Fibroblast of gingiva (primary cell): ENCODE data around the gene ATP8A2.
A peak's percentile ranks its signal among the peaks of the same experiment; 100 is the strongest.
"Not testable (repeated sequence)": the region's sequence is repeated elsewhere in the genome, so short reads cannot be mapped to it uniquely, and the experiment has no call there.

ENCODE experiments used
- DNase-seq: peaks from one replicate; pipeline ENCODE4 v3.0.0-alpha.2; 2011; ENCODE audit warnings: low read depth

Gene ATP8A2

DNA sequence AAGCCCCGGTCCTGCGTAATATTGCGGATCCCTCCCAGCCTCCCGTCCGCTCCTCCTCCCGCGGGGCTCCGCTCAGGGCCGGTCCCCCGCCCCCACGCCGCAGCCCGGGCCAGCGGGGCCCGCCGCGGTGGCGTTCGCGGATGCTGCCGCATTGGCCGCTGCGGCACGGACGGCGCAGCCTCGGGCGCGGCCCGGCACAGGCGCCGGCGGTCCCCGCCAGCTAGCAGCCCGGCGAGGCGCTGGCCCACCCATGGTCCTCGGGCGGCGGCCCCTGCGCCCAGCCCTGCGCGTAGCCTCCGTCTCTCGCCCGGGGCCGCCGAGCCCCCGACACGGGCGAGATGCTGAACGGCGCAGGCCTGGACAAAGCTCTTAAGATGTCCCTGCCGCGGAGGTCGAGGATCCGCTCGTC lies at the start of gene ATP8A2:
TSS of gene ATP8A2 (plus strand) at position 100 of the 409 bp plus-strand sequence. CDS start at position 339, 239 bp downstream.
- DNase-seq: no peak

DNA sequence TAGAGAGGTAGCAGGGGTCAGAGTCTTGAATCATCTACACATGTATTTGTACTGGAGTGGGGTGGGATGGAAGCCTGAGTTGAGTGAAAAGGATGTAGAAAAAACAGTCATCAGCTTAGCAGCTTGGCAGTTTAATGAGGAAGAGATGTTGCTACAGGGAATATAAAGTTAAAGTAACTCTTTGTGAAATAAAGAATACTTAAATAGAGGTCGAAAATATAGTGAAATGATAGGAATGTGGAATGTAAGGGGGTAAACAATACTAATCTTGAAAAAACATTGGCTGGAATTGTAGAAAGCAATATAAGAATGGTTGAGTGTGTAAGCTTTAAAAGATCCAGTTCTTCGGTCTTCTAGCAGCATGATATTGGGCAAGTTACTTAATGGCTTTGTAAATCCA lies 47.7 kb upstream of the ATP8A2 start:
- DNase-seq: no peak

DNA sequence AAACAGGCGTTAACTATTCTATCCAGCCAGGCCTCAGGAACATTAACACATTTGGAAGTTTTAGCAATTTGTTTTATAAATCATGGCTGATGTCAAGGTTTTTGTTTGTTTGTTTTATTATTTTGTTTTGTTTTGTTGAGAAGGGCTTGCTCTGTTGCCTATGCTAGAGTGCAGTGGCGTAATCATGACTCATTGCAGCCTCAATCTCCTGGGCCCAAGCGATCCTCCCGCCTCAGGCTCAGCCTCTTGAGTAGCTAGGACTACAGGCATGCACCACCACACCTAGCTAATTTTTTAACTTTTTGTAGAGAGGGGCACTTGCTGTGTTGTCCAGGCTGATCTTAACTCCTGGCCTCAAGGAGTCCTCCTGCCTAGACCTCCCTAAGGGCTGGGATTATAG lies 42.1 kb upstream of the ATP8A2 start:
- DNase-seq: peak; percentile 51

DNA sequence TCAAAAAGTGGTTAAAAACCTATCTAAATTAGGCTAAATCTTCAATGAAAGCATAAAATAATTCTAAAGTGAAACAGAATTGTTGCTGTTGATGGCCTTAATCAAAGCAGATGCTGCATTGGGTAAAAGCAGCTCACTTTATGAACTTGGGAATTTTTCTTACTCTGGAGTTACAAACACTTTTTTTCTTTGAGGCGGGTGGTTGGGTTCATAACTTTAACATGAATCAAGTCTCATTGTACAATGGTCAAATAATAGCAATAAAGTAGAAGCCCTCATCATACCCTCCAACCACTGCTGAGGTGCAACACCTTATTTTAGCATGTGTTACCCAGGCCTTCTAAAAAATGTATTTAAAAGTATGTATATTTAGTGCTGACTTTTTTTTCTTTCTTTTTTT lies 41.2 kb upstream of the ATP8A2 start:
- no peak for DNase-seq

DNA sequence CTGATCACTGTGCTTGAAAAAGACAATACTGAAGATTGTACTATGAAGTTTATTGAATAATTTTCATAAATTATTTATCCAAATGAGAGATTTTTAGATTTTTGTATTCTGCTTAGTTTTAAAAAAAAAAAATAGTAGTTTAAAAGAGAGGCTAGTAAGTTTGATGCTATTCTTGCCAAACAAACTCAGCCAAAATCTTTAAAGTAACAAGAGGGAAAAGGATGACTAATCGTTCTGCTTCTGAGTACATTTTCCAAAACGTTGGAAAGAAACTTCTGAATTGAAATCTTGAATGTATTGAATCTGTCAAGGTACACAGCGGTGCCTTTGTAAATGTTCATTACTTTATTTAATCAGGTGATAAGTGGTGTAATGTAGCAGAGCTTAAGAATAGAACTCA lies 35.9 kb upstream of the ATP8A2 start:
- DNase-seq: peak; percentile 4

DNA sequence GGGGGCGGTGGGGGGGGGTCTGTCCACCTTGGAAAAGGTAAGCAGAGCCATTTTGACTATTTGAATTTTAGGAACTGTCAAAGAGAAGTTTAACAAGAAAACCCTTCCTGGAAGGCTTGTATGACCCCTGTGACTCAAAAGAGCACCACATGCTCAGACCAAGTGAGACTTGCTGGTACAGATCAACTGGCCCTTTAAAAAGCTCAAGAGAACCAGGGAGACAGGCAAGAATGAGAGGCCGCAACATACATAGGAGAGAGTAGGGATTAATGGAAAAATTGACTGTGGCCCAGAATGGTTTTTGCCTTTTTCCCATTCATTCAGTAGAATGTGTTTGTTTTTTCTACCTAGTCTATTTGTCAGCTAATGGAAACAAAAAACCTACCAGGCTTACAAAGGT lies 26.2 kb upstream of the ATP8A2 start:
- no peak for DNase-seq

DNA sequence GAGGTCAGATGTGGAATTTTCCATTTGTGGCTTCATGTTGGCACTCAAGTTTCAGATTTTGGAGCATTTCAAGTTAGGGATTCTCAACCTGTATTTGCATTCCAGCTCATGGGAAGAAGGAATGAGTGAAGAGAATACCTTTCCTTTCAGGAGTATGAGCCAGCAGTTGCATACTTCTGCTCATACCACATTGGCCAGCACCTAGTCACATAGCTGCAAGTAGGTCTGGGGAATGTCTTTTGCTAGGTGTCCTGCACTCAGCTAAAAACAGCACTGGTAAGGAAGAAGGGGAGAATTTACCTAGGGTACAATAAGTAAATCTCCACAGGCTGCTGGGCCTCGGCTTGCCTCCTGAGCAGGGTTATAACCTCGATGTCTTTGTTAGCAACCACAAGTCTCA lies 24.6 kb upstream of the ATP8A2 start:
- DNase-seq: no peak

DNA sequence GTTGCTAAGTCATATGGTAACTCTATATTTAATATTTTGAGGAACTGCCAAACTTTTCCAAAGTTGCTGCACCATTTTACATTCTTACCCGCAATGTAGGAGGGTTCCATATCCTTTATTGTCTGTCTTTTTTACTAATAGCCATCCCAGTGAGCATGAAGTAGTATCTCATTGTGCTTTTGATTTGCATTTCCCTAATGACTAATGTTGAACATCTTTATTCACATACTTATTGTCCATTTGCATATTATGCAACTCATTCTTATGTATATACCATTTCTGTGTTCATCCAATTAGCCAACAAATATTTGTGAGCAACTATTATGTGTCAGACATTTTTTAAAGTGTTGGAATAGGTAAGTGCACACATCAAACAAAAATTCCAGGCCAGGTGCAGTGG lies 20.4 kb upstream of the ATP8A2 start:
- no peak for DNase-seq

DNA sequence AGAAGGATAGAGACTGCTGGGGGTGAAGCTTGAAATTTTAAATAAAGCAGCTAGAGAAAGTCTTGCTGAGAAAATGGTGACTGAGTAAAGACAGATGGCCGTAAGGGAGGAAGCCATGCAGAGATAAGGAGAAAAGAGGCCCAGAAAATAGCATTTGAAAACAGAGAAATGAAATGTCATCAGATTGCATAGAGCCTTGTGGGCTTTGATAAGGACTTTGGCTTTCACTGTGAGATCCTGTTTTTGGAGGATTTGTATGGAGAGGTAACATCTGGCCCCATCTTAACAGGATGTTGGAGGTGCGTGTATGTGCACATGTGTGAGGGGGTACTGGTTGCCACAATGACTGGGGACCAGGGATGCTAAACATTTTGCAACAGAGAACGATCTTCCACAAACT lies 19.5 kb upstream of the ATP8A2 start:
- no peak for DNase-seq

DNA sequence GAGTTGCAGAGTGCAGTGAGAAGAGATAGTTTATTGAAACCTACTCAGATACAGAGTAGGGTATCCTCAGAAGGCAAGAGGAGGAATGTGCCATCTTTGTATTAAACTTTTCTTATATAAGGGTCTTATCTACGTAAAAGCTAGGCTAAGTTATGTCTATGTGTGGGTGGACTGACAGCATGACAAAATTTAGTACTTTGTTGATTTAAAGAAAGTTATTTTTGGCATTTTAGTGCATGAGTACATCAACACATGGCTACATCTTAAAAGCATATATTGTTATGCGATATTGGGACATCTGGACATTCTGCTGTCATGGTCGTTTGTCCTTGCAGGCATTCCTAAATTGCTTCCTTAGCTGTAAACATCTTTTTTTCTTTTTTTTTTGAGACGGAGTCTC lies 19.0 kb upstream of the ATP8A2 start:
- no peak for DNase-seq

DNA sequence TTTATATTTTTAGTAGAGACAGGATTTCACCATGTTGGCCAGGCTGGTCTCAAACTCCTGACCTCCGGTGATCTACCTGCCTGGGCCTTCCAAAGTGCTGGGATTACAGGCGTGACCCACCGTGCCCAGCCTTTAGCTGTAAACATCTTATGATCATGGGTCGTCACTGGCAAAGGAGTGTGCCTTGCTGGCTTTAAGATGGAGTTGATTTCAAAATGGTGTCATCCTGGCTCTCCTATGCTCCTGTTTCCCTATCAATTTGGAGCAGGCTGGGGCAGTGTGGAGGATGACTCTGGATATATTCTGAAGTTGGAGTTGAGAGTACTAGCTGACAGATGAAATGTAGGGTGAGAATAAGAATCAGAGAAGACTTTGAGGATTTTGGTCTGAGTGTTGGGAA lies 18.4 kb upstream of the ATP8A2 start:
- no peak for DNase-seq

DNA sequence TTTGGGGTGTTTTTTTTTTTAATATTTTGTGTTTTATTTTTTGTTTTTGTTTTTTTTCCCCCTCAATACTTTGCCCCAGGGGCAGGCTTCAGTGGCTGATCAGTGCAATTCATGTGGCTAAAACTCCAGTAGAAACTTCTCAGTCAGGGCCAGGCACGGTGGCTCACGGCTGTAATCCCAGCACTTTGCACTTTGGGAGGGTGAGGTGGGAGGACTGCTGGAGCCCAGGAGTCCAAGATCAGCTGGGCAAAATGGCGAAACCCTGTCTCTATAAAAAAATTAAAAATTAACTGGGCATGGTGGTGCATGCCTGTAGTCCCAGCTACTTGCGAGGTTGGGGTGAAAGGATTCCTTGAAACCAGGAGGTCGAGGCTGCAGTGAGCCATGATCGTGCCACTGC lies 17.4 kb upstream of the ATP8A2 start:
- no peak for DNase-seq

DNA sequence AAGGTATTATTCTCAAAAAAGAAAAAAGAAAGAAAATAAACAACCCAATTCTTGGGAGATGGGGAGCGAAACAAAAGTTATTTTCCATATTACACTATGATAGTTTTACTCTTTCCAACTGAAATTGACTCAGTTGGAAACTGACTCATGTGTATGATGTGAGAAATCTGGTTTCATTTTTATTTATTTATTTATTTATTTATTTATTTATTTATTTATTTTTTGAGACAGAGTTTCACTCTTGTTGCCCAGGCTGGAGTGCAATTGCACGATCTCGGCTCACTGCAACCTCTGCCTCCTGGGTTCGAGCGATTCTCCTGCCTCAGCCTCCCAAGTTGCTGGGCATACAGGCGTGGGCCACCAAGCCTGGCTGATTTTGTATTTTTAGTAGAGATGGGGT lies 11.3 kb upstream of the ATP8A2 start:
- DNase-seq: not testable (repeated sequence)

DNA sequence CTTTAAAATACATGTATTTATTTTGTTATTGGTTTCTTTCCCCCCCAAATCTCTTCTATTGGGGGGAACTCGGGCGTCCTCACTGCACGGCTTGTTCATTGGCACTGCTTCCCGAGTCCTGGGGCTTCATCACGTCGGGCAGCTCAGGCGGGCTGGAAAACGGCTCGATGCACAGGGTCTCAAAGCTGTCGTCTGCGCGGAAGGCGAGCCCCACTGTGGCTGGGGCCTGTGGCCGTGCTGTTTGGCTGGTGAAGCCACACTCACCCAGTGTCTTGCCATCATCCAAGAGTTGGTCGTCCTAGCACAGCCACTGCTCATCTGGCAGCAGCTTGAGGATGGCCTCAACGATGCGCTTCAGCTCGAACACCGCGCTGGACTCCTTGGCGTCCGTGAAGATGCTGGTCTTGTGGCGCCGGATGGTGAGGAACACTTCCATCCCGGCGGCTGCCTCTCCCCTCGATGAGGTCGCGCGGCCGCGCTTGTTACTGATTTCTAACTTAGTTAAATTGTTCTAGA lies 6.0 kb upstream of the ATP8A2 start:
- DNase-seq: no peak

DNA sequence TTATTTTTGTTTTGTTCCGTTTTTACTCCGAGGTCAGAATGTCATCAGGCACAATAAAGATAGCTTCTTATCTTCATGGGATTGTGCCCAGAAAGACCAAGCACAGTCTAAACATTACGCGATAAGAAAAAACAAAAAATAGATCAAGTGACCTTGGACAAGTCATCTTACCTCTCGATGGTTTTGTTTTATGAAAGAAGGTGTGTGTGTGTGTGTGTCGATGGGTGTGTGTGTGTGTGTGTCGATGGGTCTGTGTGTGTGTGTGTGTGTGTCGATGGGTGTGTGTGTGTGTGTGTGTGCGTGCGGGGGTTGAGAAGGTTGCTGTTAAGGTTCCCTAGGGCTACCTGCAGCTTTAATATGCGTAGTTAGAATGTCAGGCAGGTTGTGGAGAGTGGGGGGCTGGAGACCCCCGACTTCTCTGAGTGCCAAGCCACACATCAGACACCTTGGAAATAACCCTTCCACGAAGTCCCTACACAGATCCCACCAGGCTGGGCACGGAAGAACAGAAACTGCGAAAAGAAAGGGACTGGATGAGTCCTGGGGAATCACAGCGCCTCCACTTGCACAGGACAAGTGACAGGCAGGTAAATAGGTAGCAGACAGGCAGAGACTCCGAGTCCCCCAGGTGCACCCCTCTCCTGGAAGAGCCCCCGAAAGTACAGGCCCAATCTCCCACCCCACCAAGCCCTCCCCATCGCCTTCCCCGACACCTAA lies 458 bp upstream of the ATP8A2 start:
- DNase-seq: no peak

DNA sequence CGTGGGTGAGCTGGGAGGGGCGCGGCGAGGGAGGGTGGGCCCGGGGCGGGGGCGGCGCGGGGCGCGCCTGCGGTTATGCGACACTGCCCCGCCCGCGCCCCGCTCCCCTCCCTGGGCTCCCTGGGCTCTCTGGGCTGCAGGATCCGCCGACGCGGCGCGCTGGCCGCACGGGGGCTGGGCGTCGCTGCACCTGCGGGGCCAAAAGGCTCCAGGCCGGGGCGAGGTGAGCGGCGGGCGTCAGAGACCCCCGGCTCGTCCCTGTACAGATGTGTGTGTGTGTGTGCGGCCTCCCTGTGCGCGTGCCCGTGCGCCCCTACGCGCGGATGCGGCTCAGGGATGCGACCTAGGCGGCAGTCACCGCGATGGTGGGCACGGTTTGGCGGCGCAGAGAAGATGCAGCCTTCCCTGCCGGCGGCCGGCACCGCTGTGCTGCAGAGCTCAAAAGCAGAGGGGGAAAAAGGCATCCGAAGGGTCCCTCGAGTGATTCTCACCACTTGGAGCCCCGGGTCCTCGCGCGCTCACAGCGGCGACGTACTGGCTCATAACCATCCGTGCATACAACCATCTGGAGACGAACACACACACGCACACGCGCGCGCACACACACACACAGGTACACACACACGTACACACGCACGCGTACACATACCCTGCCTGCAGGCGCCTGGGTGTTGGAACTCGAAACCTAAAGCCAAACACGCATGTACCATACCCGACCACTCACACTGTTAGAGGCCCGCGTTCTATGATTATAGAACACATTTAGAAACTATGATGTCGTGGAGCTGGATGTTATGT lies 709 bp downstream of the ATP8A2 start:
- DNase-seq: no peak

DNA sequence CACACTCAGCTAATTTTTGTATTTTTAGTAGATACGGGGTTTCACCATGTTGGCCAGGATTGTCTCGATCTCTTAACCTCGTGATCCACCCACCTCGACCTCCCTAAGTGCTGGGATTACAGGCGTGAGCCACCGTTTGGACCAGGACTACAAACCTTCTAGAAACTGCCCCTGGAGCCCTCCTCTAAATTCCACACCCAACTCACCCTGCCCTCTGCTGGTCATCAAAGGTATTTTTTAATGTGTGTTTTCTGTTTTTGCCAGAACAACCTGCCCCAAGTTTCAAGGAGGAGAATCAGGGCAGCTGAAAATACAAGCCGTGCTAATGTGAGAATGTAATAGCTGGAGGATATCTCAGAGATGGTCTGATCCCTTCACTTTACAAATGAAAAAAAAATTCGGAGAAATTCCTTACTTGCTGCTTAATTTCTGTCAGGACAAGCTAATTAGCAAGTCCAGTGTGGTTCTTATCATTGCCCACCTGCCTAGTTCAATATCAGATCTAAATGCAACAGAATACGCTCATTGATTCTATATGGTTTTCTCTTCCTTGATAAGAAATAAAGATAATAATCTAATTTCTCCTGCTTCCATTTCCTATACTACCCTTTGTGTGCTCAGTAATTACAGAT lies 4.1 kb downstream of the ATP8A2 start:
- peak; percentile 21 for DNase-seq

DNA sequence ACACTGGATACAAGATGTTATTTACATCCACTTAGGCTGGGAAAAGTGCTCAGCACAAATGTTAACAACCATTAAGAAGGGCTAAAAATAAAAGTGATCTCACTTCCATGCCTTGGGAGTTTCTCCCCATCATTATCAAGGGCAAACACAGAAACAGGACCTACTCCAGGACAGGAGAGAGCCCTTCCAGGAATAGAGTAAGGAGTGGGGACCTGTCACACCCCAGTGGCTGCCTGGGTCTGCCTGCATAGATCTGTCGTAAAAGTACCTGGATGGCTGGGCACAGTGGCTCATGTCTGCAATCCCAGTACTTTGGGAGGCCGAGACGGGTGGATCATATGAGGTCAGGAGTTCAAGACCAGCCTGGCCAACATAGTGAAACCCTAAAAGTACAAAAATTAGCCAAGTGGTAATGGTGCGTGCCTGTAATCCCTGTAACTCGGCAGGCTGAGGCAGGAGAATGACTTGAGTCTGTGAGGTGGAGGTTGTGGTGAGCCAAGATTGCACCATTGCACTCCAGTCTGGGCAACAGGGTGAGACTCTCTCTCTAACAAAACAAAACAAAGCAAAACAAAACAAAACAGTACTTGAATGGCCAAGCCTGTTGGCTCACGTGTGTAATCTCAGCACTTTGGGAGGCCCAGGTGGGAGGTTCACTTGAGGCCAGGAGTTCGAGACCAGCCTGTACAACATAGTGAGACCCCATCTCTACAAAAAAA lies 5.6 kb downstream of the ATP8A2 start:
- no peak for DNase-seq

DNA sequence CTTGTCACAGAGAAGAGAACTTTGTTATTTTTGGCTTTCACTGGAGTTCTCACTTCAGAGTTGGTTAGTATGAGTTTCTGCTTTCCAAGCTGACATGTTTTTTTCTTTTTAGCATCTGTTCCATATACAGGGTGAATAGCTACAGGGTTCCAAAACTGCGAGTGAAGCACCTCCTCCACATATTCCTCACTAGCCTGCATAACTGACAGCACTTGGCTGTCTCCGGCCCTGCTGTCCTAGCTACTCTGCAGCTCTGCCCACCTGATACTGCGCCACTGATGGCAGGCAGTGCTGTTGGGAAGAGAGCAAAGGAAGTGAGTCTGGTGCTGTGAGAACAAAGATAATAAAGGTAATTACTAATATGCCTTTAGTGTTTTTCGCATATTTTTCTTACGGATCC lies 6.8 kb downstream of the ATP8A2 start:
- no peak for DNase-seq

DNA sequence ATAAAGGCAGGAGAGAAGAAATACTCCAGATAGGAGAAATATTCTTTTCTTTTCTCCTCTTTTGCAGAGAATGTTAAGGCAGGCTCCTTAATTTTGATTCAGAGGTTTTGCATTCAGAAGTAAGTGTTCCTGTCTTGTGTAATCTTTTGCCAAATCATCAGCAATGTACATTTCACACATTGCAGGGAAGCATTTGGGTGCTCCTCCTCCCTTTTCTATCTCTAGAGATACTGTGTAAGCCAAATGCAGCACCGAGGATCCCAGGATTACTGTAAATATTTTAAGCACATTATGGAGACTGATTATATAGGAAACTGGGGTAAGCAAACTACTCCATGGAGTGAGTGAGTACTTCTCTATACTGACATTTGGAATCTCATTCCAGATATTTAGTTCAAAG lies 7.2 kb downstream of the ATP8A2 start:
- no peak for DNase-seq

DNA sequence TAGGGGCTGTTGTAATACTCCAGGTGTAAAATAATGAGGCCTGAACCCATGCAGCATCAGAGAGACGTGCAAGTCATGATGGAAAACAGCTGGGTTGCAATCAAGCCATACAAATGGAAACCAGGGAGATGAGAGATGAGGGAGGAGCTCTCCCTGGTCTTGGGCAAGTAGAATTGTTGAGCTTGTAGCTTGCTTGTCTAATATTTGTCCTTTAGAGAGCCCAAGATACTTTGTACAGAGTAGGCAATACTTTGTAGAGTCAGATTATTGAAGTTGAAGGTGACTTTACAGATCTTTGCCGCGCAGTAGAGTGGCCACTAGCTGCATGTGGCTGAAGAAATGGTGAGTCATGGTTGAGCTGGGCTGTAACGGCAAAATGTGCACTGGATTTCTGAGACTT lies 8.3 kb downstream of the ATP8A2 start:
- DNase-seq: no peak

DNA sequence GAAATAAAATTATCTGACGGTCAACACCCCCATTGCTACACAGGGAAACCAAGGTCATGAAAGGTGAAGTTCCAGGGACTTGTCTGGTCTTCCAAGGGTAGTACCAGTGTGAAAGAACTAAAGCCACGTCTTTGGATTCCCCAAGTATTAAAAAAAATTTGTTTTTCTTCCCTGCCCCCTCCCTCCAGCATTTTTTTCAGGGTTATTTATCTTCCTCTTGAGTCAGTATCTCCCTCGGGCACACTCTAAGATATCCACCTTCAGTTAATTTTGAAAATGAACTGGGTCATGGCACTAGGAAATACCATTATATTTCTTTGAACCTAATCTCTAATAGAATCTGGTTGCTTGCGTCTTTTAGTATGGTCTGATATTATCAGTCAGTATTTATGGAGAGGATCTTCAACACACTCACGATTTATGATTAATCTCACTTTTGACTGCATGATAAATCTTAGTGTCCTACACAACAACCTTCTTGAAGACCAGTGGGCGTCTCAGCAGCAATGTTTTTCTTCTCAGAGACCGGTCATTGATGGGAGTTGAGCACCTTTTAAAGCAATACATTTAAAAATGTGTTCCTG lies 9.1 kb downstream of the ATP8A2 start:
- no peak for DNase-seq
